Right atrium auricular region (tissue), 2 donors: ENCODE data around the gene PPP2R2C. TPM values are rescaled to one million over a fixed set of nuclear protein-coding genes. Genes with fewer than 3 reads are reported as not detected.

Experiments used
- DNase-seq: peaks from one replicate; pipeline ENCODE4 v3.0.0-alpha.2; 2019; ENCODE audit warnings: low spot score
- H3K27ac ChIP-seq, 2 donors: fragments of 200-600 bp; sonication (generic); 1 replicate in 1 of 2; 2 replicates in 1 of 2; pipeline ENCODE4 v1.5.1; 2016 to 2019
- H3K27me3 ChIP-seq, 2 donors: fragments of 200-600 bp; sonication (generic); one replicate each; pipeline versions ENCODE4 v1.5.1 to v1.6.0; 2017 to 2019
- H3K36me3 ChIP-seq: fragments of 200-600 bp; sonication (generic); one replicate; pipeline ENCODE4 v1.5.1; 2016
- H3K4me1 ChIP-seq, 2 donors: fragments of 200-600 bp; sonication (generic); one replicate each; pipeline versions ENCODE4 v1.5.1 to v1.6.0; 2017 to 2019
- H3K4me3 ChIP-seq, 2 donors: fragments of 200-600 bp; sonication (generic); 1 replicate in 1 of 2; 2 replicates in 1 of 2; pipeline ENCODE4 v1.5.1; 2017 to 2019; ENCODE audit warnings: mild to moderate bottlenecking in 1 of 2, moderate library complexity in 1 of 2
- H3K9me3 ChIP-seq, 2 donors: fragments of 200-600 bp; sonication (generic); one replicate each; pipeline ENCODE4 v1.5.1; 2019
- CTCF ChIP-seq, 2 donors: fragments of 200-600 bp; sonication (generic); IDR thresholded peaks; one replicate each; pipeline ENCODE4 v1.5.1; 2019; ENCODE audit warnings: antibody characterized with exemption in 2 of 2
- total RNA-seq, 2 donors: library from RNA; depleted of rRNA; stranded (reverse); fragments of >200 nt; gene quantifications; one replicate each; pipeline ENCODE4 v1.1.0, GENCODE V29; 2016

The PPP2R2C gene
- total RNA-seq, 2 donors from 2014 or later = 4.6 to 5.7 TPM

- Histone ChIP-seq H3K9me3 (no peaks in the 10 kb centered on the region), H3K27ac (no peak overlapping the region), H3K4me3 (no peak overlapping the region), H3K4me1 (no peaks in the 10 kb centered on the region), H3K27me3 (no peaks in the 10 kb centered on the region), H3K36me3 (no peaks in the 10 kb centered on the region)
- no peak for TF ChIP-seq CTCF (IDR thresholded peaks at IDR 0.05)
- no peak for DNase-seq
Observed at GRCh38 chr4:6420036-6420435, 52.4 kb downstream of the PPP2R2C start.

- no peaks in the 10 kb centered on the region for H3K27me3 ChIP-seq
- DNase-seq = no peak
- no peak for TF ChIP-seq CTCF (IDR thresholded peaks at IDR 0.05)
Observed at GRCh38 chr4:6419452-6420028, 52.9 kb downstream of the PPP2R2C start.

GRCh38 chr4:6418193-6418755, 54.1 kb downstream of the PPP2R2C start:
- no peak for DNase-seq
- H3K27ac ChIP-seq = no peak overlapping the region
- no peaks in the 10 kb centered on the region for H3K27me3 ChIP-seq
- no peaks in the 10 kb centered on the region for H3K36me3 ChIP-seq
- no peaks in the 10 kb centered on the region for H3K9me3 ChIP-seq
- H3K4me3 ChIP-seq = no peak overlapping the region
- no peaks in the 10 kb centered on the region for H3K4me1 ChIP-seq
- TF ChIP-seq CTCF (IDR thresholded peaks at IDR 0.05) = no peak

More at GRCh38 chr4:6419452-6420028, 52.9 kb downstream of the PPP2R2C start:
- Histone ChIP-seq H3K4me3 (no peak overlapping the region), H3K27ac (no peak overlapping the region), H3K36me3 (no peaks in the 10 kb centered on the region), H3K9me3 (no peaks in the 10 kb centered on the region), H3K4me1 (no peaks in the 10 kb centered on the region)

- no peak overlapping the region for H3K27ac ChIP-seq
- H3K4me1 ChIP-seq = no peaks in the 10 kb centered on the region
- no peak for DNase-seq
Observed at GRCh38 chr4:6417516-6418050, 54.8 kb downstream of the PPP2R2C start.

GRCh38 chr4:6416518-6417286, 55.7 kb downstream of the PPP2R2C start:
- Histone ChIP-seq H3K27me3 (no peaks in the 10 kb centered on the region), H3K4me1 (no peaks in the 10 kb centered on the region), H3K4me3 (no peak overlapping the region), H3K9me3 (no peaks in the 10 kb centered on the region), H3K36me3 (no peaks in the 10 kb centered on the region), H3K27ac (no peak overlapping the region)
- no peak for DNase-seq
- no peak for TF ChIP-seq CTCF (IDR thresholded peaks at IDR 0.05)

More at GRCh38 chr4:6417516-6418050, 54.8 kb downstream of the PPP2R2C start:
- H3K9me3 ChIP-seq = no peaks in the 10 kb centered on the region
- no peak overlapping the region for H3K4me3 ChIP-seq
- TF ChIP-seq CTCF (IDR thresholded peaks at IDR 0.05) = no peak
- H3K36me3 ChIP-seq = no peaks in the 10 kb centered on the region
- H3K27me3 ChIP-seq = no peaks in the 10 kb centered on the region
